IMR-90 (cell line): ENCODE data around the gene PTPN3. TPM values are rescaled to one million over a fixed set of nuclear protein-coding genes. Genes with fewer than 3 reads are reported as not detected.

ENCODE experiments used
- ATAC-seq: fragments of 200-7000 bp; cut with Tn5 transposase; 2 replicates; pipeline ENCODE4 v1.9.1; 2020; ENCODE audit warnings: low read depth, mild to moderate bottlenecking, moderate library complexity
- BruUV-seq: library from RNA; stranded (reverse); fragments of 400-500 nt; replicated peaks from 2 replicates; lab custom pipeline; 2021; lab: Mats Ljungman, UMichigan
- CTCF ChIA-PET: fragments of 300-600 bp; formaldehyde crosslinking; extraction: SDS; loops from one replicate; lab custom pipeline; 2021; ENCODE audit warnings: antibody characterized with exemption; lab: Yijun Ruan, JAX
- POLR2A ChIA-PET: fragments of 300-600 bp; sonication (Branson Sonifier 250); formaldehyde crosslinking; loops from one replicate; lab custom pipeline; 2022; ENCODE audit warnings: antibody characterized with exemption; ENCODE audit not compliant: unreplicated experiment; lab: Charles Lee
- DNase-seq: peaks from one replicate; pipeline ENCODE4 v3.0.0; 2013
- H2AFZ ChIP-seq: replicated peaks from 2 replicates; pipeline ENCODE3; 2013; ENCODE audit warnings: low read length, mild to moderate bottlenecking; ENCODE audit not compliant: poor library complexity
- H2AK5ac ChIP-seq: 2 replicates; pipeline ENCODE4 v1.6.1; 2013; ENCODE audit warnings: low read depth, low read length, inconsistent platforms
- H2AK9ac ChIP-seq: replicated peaks from 2 replicates; pipeline ENCODE3; 2013; ENCODE audit warnings: mild to moderate bottlenecking, low read depth, low read length, moderate library complexity; ENCODE audit not compliant: poor library complexity
- H2BK120ac ChIP-seq: 2 replicates; pipeline ENCODE4 v1.6.1; 2013; ENCODE audit warnings: low read depth, low read length, inconsistent platforms
- H2BK15ac ChIP-seq: 3 replicates; pipeline ENCODE4 v1.6.1; 2013; ENCODE audit warnings: low read depth, low read length, inconsistent platforms
- H2BK20ac ChIP-seq: 2 replicates; pipeline ENCODE4 v1.6.1; 2013; ENCODE audit warnings: low read depth, mild to moderate bottlenecking, inconsistent platforms, low read length, moderate library complexity
- H2BK5ac ChIP-seq: 2 replicates; pipeline ENCODE4 v1.6.1; 2013; ENCODE audit warnings: mild to moderate bottlenecking, low read depth, low read length, inconsistent platforms; ENCODE audit not compliant: poor library complexity, severe bottlenecking
- H3K14ac ChIP-seq: replicated peaks from 2 replicates; pipeline ENCODE4 v1.6.1; 2013; ENCODE audit warnings: low read depth, low read length, inconsistent platforms
- H3K18ac ChIP-seq: 2 replicates; pipeline ENCODE4 v1.6.1; 2013; ENCODE audit warnings: low read depth, low read length, control low read depth
- H3K23ac ChIP-seq: 2 replicates; pipeline ENCODE4 v1.6.1; 2013; ENCODE audit warnings: low read depth, low read length, inconsistent platforms
- H3K27ac ChIP-seq: 2 replicates; pipeline ENCODE4 v1.5.1; 2013; ENCODE audit warnings: mild to moderate bottlenecking, control low read depth, low read length; ENCODE audit not compliant: insufficient read depth
- H3K27me3 ChIP-seq: 2 replicates; pipeline ENCODE4 v1.6.1; 2013; ENCODE audit warnings: low read length; ENCODE audit not compliant: control insufficient read depth, insufficient read depth
- H3K36me3 ChIP-seq: 2 replicates; pipeline ENCODE4 v1.6.1; 2013; ENCODE audit warnings: low read length, mixed read lengths; ENCODE audit not compliant: control insufficient read depth, insufficient read depth
- H3K4ac ChIP-seq: 2 replicates; pipeline ENCODE4 v1.6.1; 2013; ENCODE audit warnings: low read depth, low read length, inconsistent platforms
- H3K4me1 ChIP-seq: 2 replicates; pipeline ENCODE4 v1.6.1; 2013; ENCODE audit warnings: low read length, mixed read lengths; ENCODE audit not compliant: control insufficient read depth, insufficient read depth
- H3K4me2 ChIP-seq: 2 replicates; pipeline ENCODE4 v1.6.1; 2013; ENCODE audit warnings: low read depth, mild to moderate bottlenecking, control low read depth, low read length, moderate library complexity
- H3K4me3 ChIP-seq: 2 replicates; pipeline ENCODE4 v1.5.1; 2013; ENCODE audit warnings: low read depth, mild to moderate bottlenecking, control low read depth, low read length, moderate library complexity; ENCODE audit not compliant: insufficient read depth
- H3K56ac ChIP-seq: 2 replicates; pipeline ENCODE4 v1.6.1; 2013; ENCODE audit warnings: low read length, inconsistent platforms; ENCODE audit not compliant: insufficient read depth; ENCODE audit errors: extremely low read depth
- H3K79me1 ChIP-seq, 2 experiments: 2 replicates each; pipeline ENCODE4 v1.6.1; 2013; ENCODE audit warnings: low read length in 2 of 2, inconsistent platforms in 1 of 2, low read depth in 1 of 2
- H3K9ac ChIP-seq: 2 replicates; pipeline ENCODE4 v1.6.1; 2013; ENCODE audit warnings: low read depth, low read length, control low read depth
- H3K9me1 ChIP-seq: 2 replicates; pipeline ENCODE4 v1.6.1; 2013; ENCODE audit warnings: low read length, inconsistent platforms; ENCODE audit not compliant: insufficient read depth
- H3K9me3 ChIP-seq: 2 replicates; pipeline ENCODE4 v1.6.1; 2013; ENCODE audit warnings: low read length; ENCODE audit not compliant: control insufficient read depth, insufficient read depth
- H4K20me1 ChIP-seq: 2 replicates; pipeline ENCODE4 v1.6.1; 2013; ENCODE audit warnings: low read length, inconsistent platforms; ENCODE audit not compliant: insufficient read depth
- H4K5ac ChIP-seq: 2 replicates; pipeline ENCODE4 v1.6.1; 2013; ENCODE audit warnings: mild to moderate bottlenecking, low read depth, low read length, control low read depth
- H4K8ac ChIP-seq, 2 experiments: 2 replicates each; pipeline ENCODE4 v1.6.1; 2013; ENCODE audit warnings: low read depth in 2 of 2, low read length in 2 of 2, control low read depth in 1 of 2, inconsistent platforms in 1 of 2
- H4K91ac ChIP-seq: 2 replicates; pipeline ENCODE4 v1.6.1; 2013; ENCODE audit warnings: low read depth, low read length, inconsistent platforms; ENCODE audit not compliant: insufficient read depth
- CEBPB ChIP-seq: IDR thresholded peaks from 2 replicates; pipeline ENCODE4 v1.6.1; 2012; ENCODE audit warnings: low read depth, low read length, improper control_type of control experiment
- RAD21 ChIP-seq: IDR thresholded peaks from 2 replicates; pipeline ENCODE4 v1.6.1; 2012; ENCODE audit warnings: low read length, improper control_type of control experiment
- RCOR1 ChIP-seq: IDR thresholded peaks from 2 replicates; pipeline ENCODE4 v1.6.1; 2012; ENCODE audit warnings: mild to moderate bottlenecking, low read length, improper control_type of control experiment; ENCODE audit not compliant: insufficient replicate concordance
- WGBS, 2 experiments: methylation state at CpG; one replicate each; pipeline versions ENCODE4 v1.1.5 to v1.1.7; 2013; ENCODE audit warnings: missing lambda C conversion rate in 2 of 2; ENCODE audit not compliant: insufficient read length in 1 of 2; ENCODE audit errors: extremely low coverage in 2 of 2; 5-methylcytosine and 5-hydroxymethylcytosine counted together
- dilution Hi-C: fragments of 300-500 bp; cut with HindIII; formaldehyde crosslinking; loops from one replicate; pipeline ENCODE4 v1.14.3; 2018; ENCODE audit warnings: low sequenced_read_pairs; ENCODE audit not compliant: unreplicated experiment
- in situ Hi-C: fragments of 300-500 bp; cut with MboI; formaldehyde crosslinking; loops from 3 replicates; pipeline ENCODE4 v1.14.3; 2019; ENCODE audit warnings: low sequenced_read_pairs, inconsistent platforms, mixed read lengths
- intact Hi-C: fragments of 100-400 bp; cut with micrococcal nuclease; formaldehyde crosslinking; loops from 2 replicates; pipeline ENCODE4 v1.10.0; 2022
- polyA plus RNA-seq, 3 experiments: library from polyadenylated mRNA; depleted of rRNA; stranded (reverse); fragments of >200 nt; gene quantifications; 2 replicates each; pipeline ENCODE4 v1.2.3, GENCODE V29; 2012; ENCODE audit warnings: low replicate concordance in 1 of 3
- total RNA-seq: library from RNA; depleted of rRNA; stranded (reverse); fragments of >200 nt; gene quantifications from 2 replicates; pipeline ENCODE4 v1.2.3, GENCODE V29; 2012

PTPN3 gene
- total and polyA plus RNA-seq, 2 of the 4 experiments (the other 2 are of a cell fraction), result 0.72 to 0.89 TPM

GRCh38 chr9:109491590-109491989, 6.5 kb downstream of the PTPN3 start:
- Histone ChIP-seq H4K5ac (no peak overlapping the region), H3K27ac (no peak overlapping the region), H3K79me1 (no peaks in the 10 kb centered on the region; a peak in 1 of 4 replicates), H3K4me2 (no peak overlapping the region), H3K9me3 (no peaks in the 10 kb centered on the region), H3K4ac (no peak overlapping the region), H2BK120ac (no peak overlapping the region), H2AFZ (no peak overlapping the region), H3K36me3 (no peaks in the 10 kb centered on the region), H2BK20ac (no peak overlapping the region), H3K56ac (no peak overlapping the region), H3K27me3 (peaks cover 26% of the 10 kb centered on the region), H2AK5ac (no peak overlapping the region), H3K18ac (no peak overlapping the region), H3K9ac (no peak overlapping the region), H3K4me1 (no peaks in the 10 kb centered on the region), H3K14ac (no peak overlapping the region), H2BK15ac (no peak overlapping the region), H4K8ac (no peak overlapping the region), H3K23ac (no peak overlapping the region), H4K91ac (no peak overlapping the region), H4K20me1 (no peaks in the 10 kb centered on the region), H3K4me3 (no peak overlapping the region), H2BK5ac (no peak overlapping the region), H2AK9ac (no peak overlapping the region), H3K9me1 (no peaks in the 10 kb centered on the region; the same call in 1 of the 2 replicates)
- TF ChIP-seq CEBPB, result no peak
- no peak for TF ChIP-seq RCOR1
- TF ChIP-seq RAD21, result no peak
- no CpG with 5 or more reads among the region's 2 CpGs for WGBS, 2 experiments
- intact Hi-C loops (no loop called here), in situ Hi-C loops (no loop called here), dilution Hi-C loops (no loop called here)
- DNase-seq (no peak), ATAC-seq (no peak)
- POLR2A ChIA-PET, result no interaction called here
- CTCF ChIA-PET, result interaction anchor here (1.1 kb wide), 2 partner anchors 14 to 22 kb away, joined by 3 read pairs; no protein-coding TSS in a partner anchor
- BruUV-seq, result no TSS peak
